GM21423 (cell line): ENCODE results near the gene TGFB1.
"Not testable (repeated sequence)": the region's sequence is repeated elsewhere in the genome, so short reads cannot be mapped to it uniquely, and the experiment has no call there.

Experiments
- ATAC-seq: cut with Tn5 transposase; IDR thresholded peaks from one replicate; pipeline ENCODE4 v1.9.1; 2021; ENCODE audit warnings: mild to moderate bottlenecking, moderate library complexity; ENCODE audit not compliant: unreplicated experiment

The TGFB1 gene

DNA sequence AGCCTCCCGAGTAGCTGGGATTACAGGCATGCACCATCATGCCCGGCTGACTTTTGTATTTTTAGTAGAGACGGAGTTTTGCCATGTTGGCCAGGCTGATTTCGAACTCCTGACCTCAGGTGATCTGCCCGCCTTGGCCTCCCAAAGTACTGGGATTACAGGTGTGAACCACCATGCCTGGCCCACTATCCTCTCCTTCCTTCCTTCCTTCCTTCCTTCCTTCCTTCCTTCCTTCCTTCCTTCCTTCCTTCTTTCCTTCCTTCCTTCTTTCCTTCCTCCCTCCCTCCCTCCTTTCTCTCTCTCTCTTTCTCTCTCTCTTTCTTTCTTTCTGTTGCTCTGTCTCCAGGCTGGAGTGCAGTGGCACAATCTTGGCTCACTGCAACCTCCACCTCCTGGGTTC is 17.4 kb upstream of the TGFB1 start:
- not testable (repeated sequence) for ATAC-seq

DNA sequence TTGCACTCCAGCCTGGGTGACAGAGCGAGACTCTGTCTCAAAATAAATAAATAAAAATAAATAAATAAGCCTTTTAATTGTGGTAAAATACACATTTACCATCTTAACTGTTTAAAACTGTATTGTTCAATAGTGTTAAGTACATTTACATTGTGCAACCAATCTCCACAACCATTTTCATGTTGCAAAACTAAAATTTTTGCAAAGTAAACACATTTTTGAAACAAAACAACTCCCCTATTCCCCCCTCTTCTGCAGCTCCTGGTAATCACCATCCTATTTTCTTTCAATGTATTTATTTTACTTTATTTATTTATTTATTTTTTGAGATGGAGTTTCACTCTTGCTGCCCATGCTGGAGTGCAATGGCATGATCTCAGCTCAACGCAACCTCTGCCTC is 16.0 kb upstream of the TGFB1 start:
- no peak for ATAC-seq

DNA sequence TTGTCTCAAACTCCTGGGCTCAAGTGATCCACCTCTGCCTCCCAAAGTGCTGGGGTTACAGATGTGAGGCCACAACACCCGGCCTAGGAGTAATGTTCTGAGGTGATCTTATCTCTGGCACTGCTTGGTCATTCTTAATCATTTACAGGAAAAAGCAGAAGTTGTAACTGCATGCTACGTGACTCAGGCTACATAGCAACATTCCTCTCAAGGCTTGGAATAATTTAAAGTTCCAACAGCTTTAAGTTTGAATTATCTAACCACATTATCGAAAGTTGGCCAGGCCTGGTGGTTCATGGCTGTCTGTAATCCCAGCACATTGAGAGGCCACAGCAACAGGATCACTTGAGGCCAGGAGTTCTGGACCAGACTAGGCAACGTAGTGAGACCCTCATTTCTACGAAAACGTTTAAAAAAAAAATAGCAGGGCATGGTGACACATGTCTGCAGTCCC is 14.2 kb upstream of the TGFB1 start:
- peak; percentile 29 for ATAC-seq

DNA sequence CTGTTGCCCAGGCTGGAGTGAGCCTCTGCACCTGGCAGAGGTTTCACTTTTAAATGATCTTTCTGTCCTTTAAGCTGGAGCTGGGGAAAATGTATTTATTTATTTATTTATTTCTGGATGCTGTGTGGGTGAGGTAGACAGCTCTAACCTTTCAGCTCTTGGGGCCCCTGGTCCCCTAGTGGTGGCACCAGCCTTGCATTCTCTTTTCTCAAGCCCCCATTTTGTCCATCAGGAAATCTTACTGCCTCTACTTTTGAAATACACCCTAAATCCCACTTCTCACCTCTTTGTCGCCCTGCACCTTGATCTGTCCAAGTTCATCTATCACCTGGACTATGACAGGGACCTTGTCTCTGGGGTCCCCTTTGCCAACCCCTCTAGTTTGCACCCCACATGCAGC is 12.4 kb upstream of the TGFB1 start:
- no peak for ATAC-seq

DNA sequence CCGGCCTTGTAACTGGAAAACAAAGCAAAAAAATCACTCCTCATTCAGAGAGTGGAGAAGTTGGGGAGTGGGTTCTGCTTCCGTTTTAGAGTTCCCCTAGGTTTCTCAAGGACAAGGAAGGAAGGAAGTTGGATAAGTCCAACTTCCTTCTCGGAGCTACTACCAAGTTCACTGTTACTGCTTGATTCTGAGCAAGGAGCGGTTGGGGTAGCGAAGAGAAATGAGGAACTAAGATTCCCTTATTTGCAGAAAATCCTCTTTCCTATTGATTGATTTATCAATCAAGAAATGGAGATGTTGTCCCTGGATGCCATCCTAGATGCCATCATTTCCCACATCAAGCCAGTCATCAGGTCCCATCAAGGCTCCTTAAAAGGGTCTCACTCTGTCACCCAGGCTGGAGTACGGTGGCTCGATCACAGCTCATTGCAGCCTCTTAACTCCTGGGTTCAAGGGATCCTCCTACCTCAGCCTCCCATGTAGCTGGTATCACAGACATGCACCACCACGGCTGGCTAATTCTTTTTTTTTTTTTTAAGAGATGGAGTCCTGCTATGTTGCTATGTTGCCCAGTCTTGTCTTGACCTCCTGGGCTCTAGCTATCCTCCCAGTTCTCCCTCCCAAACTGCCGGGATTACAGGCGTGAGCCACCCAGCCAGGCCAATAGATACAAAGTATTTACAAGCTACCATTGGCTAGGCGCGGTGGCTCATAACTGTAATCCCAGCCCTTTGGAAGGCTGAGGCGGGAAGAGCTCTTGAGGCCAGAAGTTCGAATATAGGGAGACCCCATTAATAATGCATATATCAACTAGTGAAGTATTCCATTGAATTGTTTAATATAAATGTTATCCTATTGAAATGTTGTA is 11.0 kb upstream of the TGFB1 start:
- ATAC-seq: no peak

DNA sequence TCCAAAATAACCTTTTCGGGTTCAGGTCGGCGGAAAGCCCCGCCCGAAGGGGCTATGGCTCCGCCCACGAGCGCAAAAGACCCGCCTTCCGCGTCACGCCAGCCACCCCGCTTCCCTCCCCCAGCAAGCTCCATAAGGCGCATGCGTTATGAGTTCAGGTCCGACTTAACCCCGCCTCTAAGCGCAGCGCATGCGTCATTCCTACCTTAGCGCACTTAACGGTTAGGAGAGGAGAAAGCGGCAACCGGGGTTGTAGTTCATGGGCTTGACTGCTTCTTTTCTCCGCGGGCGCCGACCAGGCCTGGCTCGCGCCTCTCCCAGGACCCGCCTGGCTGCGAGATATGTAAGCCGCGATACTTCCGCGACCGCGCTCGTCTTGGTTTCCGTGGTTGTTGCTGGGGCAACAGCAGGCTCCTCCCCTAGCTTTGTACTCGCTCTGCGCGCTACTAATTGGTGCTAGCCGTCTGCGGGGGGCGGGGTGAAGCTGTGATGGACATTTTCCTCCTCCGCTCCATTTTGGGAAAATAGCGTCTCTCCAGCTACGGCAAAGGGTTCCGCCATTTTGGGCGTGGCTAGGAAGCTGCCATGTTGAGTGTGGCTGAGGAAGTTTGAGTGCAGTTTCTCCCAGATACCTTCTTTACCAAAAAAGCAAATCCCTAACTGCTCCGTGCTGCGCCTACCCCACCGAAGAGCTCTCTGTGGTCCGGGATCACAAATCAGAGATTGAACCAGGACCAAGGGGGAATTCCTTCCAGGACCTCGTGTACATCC is 10.2 kb upstream of the TGFB1 start, which contains the start of gene B9D2:
B9D2 (minus strand) TSS at position 397 of the 771 bp plus-strand sequence. CDS start 630 bp downstream, outside the sequence.
- ATAC-seq: peak; percentile 82

DNA sequence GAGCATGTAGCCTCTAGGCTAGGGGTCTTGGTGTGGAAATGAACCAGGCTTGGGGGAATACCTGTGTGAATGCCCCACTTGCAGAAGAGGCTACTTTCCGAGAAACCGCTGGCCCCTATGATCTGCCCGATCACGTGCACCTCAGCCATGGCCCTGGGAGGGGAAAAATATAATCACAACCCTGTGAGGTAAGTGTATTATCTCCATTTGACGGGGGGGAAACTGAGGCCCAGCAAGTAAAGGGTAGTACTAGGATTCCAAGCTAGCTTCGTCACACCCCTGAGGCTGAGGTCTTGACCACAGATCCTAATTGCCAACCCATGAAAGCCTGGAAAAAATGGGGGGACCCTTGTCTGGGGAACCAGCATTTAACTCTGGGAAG is 9.6 kb upstream of the TGFB1 start:
- ATAC-seq: no peak

DNA sequence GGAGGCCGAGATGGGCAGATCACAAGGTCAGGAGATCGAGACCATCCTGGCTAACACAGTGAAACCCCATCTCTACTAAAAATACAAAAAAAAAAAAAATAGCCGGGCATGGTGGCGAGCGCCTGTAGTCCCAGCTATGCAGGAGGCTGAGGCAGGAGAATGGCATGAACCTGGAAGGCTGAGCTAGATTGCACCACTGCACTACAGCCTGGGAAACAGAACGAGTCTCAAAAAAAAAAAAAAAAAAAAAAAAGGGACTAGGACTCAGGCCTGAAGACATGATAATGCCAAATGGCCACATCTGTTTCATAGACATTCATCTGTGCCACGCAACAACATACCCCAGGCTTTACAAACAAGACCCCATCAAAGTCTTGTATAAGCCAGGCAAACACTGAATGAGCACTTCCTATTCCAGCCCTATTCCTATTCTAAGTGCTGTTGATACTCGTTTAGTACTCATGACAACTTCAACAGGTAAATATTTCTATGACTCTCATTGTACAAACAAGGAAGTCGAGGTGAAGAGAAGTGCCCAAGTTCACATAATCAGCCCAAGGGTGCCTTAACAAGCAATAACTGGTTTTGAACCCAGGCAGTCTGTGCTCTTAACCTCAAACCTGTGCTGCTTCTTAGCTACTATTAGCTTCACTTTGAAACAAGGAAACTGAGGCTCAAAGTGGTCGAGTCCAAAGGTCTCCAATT is 8.6 kb upstream of the TGFB1 start:
- no peak for ATAC-seq

DNA sequence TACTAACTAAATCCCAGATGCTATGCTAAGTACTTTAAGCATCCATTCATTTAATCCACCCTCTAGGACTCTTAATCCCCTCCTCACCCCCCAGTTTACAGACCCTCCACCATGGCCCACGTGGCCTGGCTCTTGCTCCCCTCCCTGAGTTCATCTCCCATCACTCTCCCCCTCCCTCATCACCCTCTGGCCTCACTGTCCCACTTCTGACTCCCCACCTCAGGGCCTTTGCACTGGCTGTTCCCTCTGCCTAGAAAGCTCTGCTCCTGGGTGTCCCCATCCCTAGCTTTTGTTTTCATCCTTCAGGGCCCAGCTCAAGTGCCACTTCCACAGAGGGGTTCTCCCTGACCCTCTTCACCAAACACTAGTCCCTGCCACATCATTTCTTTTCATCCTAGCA is 6.0 kb upstream of the TGFB1 start:
- ATAC-seq: no peak

DNA sequence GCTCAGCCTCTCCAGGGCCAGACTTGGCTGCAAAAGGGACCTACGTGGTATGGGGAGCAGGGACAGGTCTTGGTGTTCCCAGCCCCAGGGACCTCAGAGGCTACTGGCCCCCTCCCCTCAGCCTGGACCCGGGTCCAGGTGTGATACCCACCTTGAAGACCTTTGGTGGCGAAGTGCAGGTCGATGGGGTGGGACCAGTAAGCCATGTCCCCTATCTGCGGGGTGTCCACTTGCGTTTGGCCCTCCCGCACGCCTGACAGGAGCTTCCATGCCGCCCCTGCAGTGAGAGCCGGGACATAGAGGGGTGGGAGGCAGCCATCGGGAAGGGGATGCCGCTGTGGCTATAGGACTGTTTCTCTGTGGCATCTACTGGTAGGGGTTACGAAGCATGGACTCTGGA is 4.0 kb upstream of the TGFB1 start:
- ATAC-seq: no peak

DNA sequence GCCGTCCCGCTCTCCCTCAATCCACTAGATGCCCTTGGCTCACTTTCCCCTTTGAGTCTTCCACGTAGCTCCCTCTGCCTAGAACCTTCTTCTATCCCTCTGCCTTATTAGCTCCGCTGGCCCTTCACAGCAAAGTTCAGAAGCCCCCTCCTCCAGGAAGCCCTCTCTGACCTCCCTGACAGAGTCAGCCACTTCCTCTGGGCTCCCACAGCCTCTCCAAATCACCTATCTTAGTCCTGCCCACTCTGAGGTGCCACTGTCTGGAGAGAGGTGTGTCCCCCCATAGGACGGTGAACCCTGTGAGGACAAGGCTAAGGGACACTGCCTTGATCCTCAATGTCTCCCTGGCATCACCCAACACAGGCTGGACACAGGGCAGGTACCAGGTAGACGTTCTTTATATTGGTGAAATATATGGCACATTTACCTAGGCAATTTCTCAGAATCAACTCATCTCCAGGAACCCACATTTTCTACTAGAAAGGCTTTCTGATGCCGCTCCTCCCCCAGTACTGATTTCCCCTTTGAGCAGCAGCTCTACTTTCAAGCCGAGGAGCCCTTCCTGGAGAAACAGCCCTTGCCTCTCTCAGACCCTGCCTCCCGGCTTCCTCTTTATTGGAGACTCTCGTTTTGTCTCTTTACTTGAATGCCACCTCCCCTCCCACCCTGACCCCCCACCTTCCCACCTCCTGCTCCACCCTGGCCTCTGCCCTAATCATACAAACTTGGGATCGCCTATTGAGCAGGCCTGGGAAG is 3.4 kb upstream of the TGFB1 start:
- no peak for ATAC-seq

DNA sequence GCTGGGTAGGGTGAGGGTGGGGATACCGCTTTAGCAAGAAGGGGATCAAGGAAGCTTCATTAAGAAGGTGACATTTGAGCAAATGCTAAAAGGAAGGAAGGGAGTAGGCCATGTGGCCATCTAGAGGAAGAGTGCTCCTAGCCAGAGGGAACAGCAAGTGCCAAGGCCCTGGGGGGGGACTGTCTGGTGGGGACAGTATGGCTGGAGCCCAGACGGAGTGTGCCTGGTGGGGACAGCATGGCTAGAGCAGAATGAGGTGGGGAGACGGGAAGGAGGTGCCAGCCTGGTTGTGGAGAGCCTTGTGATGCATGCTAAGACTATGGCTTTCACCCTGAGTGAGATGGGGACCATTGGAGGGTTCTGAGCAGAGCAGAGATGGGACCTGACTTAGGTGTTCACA is 2.1 kb upstream of the TGFB1 start:
- ATAC-seq: no peak

DNA sequence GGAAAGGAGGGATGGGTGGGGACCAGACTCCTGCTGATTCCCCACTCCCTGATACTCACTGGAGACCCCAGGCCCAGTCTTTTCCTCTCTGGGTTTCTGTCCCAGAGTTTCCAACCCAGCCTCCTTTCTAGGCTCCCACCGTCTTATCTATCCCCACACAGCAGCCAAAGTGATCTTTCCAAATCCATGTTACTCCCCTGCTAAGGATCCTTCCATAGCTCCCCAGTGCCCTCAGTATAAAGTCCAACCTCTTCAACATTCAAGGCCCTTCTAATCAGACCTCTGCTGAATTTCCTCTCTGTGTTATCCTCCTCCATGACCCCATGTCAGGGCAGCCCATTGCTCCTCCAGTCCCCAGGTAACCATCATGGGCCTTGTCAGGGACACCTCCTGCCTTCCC is 1.3 kb upstream of the TGFB1 start:
- no peak for ATAC-seq

DNA sequence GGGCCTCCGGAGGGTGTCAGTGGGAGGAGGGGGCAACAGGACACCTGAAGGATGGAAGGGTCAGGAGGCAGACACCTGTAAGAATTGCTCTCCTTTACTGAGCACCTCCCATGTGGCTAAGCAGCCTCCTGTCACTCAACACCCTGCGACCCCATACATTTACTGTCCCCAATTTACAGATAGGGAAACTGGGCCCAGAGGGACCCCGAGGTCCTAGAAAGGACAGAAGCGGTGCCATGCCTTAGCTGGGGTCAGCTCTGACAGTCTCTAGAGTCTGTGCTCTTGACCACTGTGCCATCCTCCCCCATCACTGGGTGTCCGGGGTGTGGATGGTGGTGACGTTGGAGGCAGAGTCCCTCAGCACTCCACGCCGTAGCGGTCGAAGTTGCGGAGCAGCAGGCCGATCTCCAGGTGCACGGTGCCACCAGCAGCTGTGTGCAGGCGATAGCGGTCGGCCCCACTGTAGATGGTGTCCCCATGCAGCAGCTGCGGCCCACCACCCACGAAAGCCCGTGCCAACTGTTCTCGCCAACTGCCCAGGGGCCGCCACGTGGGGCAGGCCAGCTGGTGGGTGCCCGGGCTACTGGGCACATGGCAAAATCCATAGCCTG is 726 bp upstream of the TGFB1 start:
- no peak for ATAC-seq

DNA sequence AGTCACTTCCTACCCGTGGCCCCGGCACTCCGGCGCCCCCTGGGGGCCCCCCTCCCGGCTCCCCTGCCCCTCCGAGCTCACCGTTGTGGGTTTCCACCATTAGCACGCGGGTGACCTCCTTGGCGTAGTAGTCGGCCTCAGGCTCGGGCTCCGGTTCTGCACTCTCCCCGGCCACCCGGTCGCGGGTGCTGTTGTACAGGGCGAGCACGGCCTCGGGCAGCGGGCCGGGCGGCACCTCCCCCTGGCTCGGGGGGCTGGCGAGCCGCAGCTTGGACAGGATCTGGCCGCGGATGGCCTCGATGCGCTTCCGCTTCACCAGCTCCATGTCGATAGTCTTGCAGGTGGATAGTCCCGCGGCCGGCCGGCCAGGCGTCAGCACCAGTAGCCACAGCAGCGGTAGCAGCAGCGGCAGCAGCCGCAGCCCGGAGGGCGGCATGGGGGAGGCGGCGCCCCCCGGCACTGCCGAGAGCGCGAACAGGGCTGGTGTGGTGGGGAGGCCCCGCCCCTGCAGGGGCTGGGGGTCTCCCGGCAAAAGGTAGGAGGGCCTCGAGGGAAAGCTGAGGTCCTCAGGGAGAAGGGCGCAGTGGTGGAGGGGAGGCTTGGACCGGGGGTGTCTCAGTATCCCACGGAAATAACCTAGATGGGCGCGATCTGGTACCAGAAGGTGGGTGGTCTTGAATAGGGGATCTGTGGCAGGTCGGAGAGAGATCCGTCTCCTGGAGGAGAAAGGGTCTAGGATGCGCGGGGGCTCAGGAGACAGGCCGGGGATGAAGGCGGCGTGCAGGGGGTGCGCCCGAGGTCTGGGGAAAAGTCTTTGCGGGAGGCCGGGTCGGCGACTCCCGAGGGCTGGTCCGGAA is 885 bp downstream of the TGFB1 start:
- ATAC-seq: no peak

DNA sequence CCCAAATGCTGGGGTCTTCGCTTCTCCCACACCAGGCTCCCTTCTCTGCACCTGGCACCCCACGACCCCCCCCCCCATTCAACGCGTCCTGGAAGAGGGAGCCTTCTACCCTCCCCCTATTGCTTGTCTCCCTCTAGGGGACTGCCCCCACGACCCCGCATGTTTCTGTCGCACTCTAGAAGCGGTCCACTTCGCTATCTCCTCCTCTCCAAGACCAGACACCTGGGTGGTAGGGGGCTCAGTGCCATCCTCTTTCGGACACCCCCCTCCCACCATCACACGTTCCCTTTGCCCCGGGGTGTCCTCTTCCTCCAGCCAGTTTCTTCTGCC is 1.5 kb downstream of the TGFB1 start:
- no peak for ATAC-seq

DNA sequence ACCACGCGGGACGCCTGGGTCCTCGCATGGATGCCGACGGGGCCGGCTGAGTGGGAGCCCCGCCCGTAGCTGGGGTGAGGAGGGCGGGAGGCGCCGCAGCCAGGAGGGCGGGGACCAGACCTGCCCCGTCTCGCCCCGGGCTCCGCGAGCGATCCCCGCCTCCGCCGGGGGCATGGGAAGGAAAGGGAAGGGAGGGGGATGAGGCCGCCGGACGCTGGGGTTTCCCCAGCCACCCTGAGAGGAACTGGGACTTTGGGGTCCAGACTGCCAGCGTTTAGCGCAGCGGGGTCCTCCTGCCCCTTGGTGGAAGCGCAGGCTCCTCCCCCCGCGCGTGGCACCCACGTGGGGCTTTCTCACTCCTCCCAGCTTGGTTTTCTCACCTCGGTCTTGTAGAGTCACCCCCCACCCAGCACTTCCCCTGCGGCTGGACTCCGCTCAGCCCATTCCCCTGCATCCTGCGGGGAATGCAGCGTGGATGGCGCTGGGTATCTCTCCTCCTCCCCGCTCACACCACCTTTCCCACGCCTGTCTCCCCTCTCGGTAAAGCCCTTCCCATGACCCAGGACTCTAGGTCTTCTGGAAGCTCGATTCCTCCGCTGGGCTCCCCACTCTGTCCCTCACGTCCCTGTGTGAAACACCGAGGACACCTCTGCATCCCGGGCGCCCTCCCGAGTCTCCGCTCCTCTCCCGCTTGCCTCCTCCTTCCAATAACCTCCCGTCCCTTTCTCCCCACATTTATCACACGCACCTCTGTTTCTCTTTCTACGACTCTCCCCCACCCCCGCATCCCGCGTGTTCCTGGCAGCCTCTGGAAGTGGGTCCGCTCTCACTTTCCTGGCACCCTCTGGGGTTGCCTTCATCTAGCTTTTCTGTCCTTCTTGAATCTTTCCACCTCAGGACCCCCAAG is 2.1 kb downstream of the TGFB1 start:
- ATAC-seq: peak; percentile 37

DNA sequence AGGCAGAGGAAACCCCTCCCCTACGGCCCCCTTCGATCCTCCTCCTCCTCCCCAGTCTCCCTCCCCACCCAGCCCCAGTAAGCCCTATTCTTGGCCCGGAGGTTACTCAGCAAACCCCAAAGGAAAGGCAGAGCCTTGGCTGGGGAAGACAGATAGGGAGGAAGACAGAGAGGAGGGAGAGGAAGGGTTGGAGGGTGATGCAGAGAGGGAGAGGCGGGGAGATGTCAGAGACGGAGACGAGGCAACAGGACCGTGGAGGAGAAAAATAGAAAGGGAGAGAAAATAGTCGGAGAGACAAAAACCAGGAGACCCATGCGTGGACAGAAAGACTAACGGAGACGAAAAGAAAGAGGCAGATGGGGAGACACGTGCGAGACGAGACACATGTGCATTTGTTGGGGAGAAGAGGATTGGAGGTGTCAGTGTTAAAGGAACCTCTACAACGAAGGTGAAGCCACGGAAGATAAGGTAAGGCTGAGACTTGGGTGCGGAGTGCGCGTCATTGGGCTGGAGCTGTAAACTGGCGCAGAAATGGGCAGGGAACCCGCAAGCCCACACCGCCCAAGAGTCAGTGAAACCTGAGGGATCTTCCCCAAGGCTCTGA is 2.9 kb downstream of the TGFB1 start:
- peak; percentile 3 for ATAC-seq
